ENCODE data around the gene SKI. TPM values are rescaled to one million over a fixed set of nuclear protein-coding genes. Genes with fewer than 3 reads are reported as not detected.

The SKI gene
- total and polyA plus RNA-seq, 2 of the 8 experiments (the other 6 are each of a cell fraction or from before 2014, with no cell fraction given), result 8.3 to 87.6 TPM

DNA sequence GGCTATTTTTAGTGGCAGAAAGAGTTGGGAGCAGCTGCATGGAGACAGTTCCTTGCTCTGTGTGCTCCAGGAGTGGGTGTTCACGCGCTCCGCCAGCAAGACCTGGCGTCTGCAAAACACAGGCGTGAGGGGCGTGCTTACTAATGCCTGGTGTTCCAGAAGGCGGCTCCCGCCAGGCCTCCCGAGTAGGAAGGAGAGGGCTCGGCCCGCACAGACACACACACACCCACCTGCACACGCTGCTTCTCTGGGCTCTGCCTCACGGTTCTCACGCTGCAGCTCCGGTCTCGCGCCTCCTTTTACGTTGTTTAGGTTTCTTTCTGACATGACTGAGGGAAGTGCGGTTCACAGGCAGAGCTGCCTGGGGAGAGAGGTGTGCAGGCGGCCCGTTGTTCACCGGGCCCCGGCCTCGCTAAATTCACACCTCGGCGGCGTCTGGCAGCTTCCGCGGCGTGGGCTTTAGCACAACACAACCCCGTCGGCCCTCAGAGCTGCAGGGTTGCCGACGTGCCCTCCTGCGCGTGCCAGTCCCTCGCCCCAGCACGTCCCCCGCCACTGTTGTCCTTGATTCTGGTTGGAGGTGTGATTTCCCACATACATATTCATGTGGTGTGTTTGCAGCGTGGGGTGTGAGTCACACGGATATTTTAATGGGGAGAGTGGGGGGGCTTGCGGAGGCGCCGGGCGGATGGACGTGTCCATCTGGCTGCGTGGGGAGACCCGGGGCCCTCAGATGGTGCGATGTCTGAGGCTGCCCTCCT lies 77.0 kb downstream of the SKI start:
- Histone ChIP-seq H3K4me1 (replicated peaks in 1 of 4; ENCODE audit: control insufficient read depth in 3 of 4, insufficient read depth in 4 of 4, low read length in 3 of 4) (peaks cover 0 to 3% (median 0%) of the 10 kb centered on the region in 4 experiments; a peak in 2 of 7 replicates), H4K20me1 (replicated peaks in 1 of 2; ENCODE audit: control insufficient read depth in 1 of 2, insufficient read depth in 2 of 2, low read length in 2 of 2) (peaks cover 1 to 27% of the 10 kb centered on the region in 2 experiments), H3K4me2 (ENCODE audit: insufficient read depth in 1 of 2, low read depth in 2 of 2, low read length in 2 of 2) (no peak overlapping the region), H3K9me3 (ENCODE audit: insufficient read depth in 2 of 2, low read depth in 1 of 2, low read length in 1 of 2) (no peaks in the 10 kb centered on the region), H2BK120ac (replicated peaks; ENCODE audit: low read depth, low read length) (no peak overlapping the region), H4K91ac (replicated peaks; ENCODE audit: insufficient read length, low read length) (no peak overlapping the region), H4K5ac (ENCODE audit: insufficient read length, low read depth, low read length) (no peak overlapping the region), H3K36me3 (ENCODE audit: control insufficient read depth in 2 of 4, insufficient read depth in 4 of 4, low read length in 3 of 4) (peaks cover 6 to 47% (median 29%) of the 10 kb centered on the region in 4 experiments; a peak in 6 of 8 replicates), H3K9ac (replicated peaks in 1 of 4; ENCODE audit: extremely low read depth in 1 of 4, low read depth in 3 of 4, low read length in 3 of 4) (no peak overlapping the region), H2BK20ac (ENCODE audit: low read length) (no peak overlapping the region), H2BK15ac (ENCODE audit: low read length) (no peak overlapping the region), H3K18ac (ENCODE audit: extremely low read depth, low read length) (no peak overlapping the region), H3K27me3 (replicated peaks in 1 of 4; ENCODE audit: control insufficient read depth in 3 of 4, extremely low read depth in 1 of 4, insufficient read depth in 3 of 4, low read length in 3 of 4) (no peaks in the 10 kb centered on the region), H3K4ac (replicated peaks; ENCODE audit: insufficient read length, low read depth, low read length) (no peak overlapping the region), H3K79me2 (ENCODE audit: control insufficient read depth in 1 of 2, insufficient read depth in 2 of 2, low read length in 2 of 2) (peaks cover 0 to 26% of the 10 kb centered on the region in 2 experiments; a peak in 2 of 4 replicates), H2AFZ (ENCODE audit: low read length) (no peak overlapping the region), H2BK5ac (ENCODE audit: low read depth, low read length) (no peak overlapping the region), H2BK12ac (ENCODE audit: low read depth, low read length) (no peak overlapping the region), H3K4me3 (ENCODE audit: extremely low read depth in 1 of 4, insufficient read depth in 2 of 4, low read depth in 3 of 4, low read length in 4 of 4) (no peak overlapping the region), H3K27ac (ENCODE audit: low read depth, low read length) (no peak overlapping the region), H3K56ac (replicated peaks; ENCODE audit: insufficient read length, low read depth, low read length) (no peak overlapping the region), H2AK5ac (ENCODE audit: low read depth, low read length) (no peak overlapping the region), H3K23me2 (ENCODE audit: low read depth, low read length) (no peaks in the 10 kb centered on the region), H4K8ac (ENCODE audit: extremely low read depth, insufficient read depth, low read length) (no peak overlapping the region), H3K14ac (ENCODE audit: insufficient read length) (no peak overlapping the region), H3K79me1 (ENCODE audit: low read depth, low read length) (peaks cover 10% of the 10 kb centered on the region), H3K23ac (ENCODE audit: insufficient read length) (no peak overlapping the region)
- DNase-seq (ENCODE audit: low read depth in 1 of 2, low spot score in 2 of 2), result no peak
- TF ChIP-seq SUZ12 (IDR thresholded peaks at IDR 0.05; ENCODE audit: low read length), result no peak
- no peak for TF ChIP-seq TBP (IDR thresholded peaks at IDR 0.05; ENCODE audit: low read depth, low read length)
- TF ChIP-seq HDAC2 (IDR thresholded peaks at IDR 0.05; ENCODE audit: borderline replicate concordance in 1 of 2, low read depth in 2 of 2, low read length in 2 of 2), result no peak
- POLR2A ChIA-PET (ENCODE audit: partially characterized antibody), result interaction anchor here (0.8 to 1.8 kb wide), 6 partner anchors 13 to 77 kb away, joined by 3 to 4 read pairs (median 4); no protein-coding TSS in a partner anchor
- no peak for FAIRE-seq
- CTCF ChIA-PET (ENCODE audit: partially characterized antibody), result interaction anchor here (0.9 to 2.2 kb wide), 7 partner anchors 11 to 110 kb away, joined by 3 to 6 read pairs (median 3); partner anchors contain the start of gene FAAP20
- 91% methylated on average over 36 of the region's 49 CpGs; no CpG with 5 or more reads in 1 of the 2 experiments for WGBS, 2 experiments (ENCODE audit: extremely low coverage in 1 of 2, insufficient coverage in 1 of 2, insufficient read length in 1 of 2, insufficient replicate concordance in 2 of 2, low coverage in 1 of 2, low lambda C conversion rate in 2 of 2, missing lambda C conversion rate in 1 of 2)

Measured in H1 (cell line).